Liver (tissue), 9 donors: ENCODE measurements around the gene EML4. TPM values are rescaled to one million over a fixed set of nuclear protein-coding genes. Genes with fewer than 3 reads are reported as not detected.

Experiments used
- DNase-seq: peaks from one replicate; pipeline ENCODE4 v3.0.0-alpha.2; 2017; ENCODE audit warnings: low spot score
- H3K27ac ChIP-seq, 2 donors: one replicate each; pipeline ENCODE4 v1.7.0; 2013; ENCODE audit warnings: inconsistent platforms in 2 of 2, low read length in 2 of 2, control low read depth in 1 of 2, low read depth in 1 of 2, mild to moderate bottlenecking in 1 of 2
- H3K27me3 ChIP-seq, 4 donors: one replicate each; pipeline versions ENCODE4 v1.6.1 to v1.7.0; 2013; ENCODE audit warnings: low read length in 3 of 4, inconsistent platforms in 1 of 4, mild to moderate bottlenecking in 1 of 4, moderate library complexity in 1 of 4; ENCODE audit not compliant: control insufficient read depth in 4 of 4, insufficient read depth in 4 of 4
- H3K36me3 ChIP-seq, 4 donors: one replicate each; pipeline versions ENCODE4 v1.6.1 to v1.7.0; 2013; ENCODE audit warnings: low read length in 3 of 4, mild to moderate bottlenecking in 3 of 4, low read depth in 1 of 4, moderate library complexity in 1 of 4; ENCODE audit not compliant: control insufficient read depth in 4 of 4, insufficient read depth in 3 of 4
- H3K4me1 ChIP-seq, 4 donors: one replicate each; pipeline versions ENCODE4 v1.6.1 to v1.7.0; 2013; ENCODE audit warnings: low read length in 3 of 4, mild to moderate bottlenecking in 3 of 4, moderate library complexity in 1 of 4; ENCODE audit not compliant: control insufficient read depth in 4 of 4, insufficient read depth in 4 of 4
- H3K4me3 ChIP-seq, 3 donors: one replicate each; pipeline versions ENCODE4 v1.6.1 to v1.7.0; 2013; ENCODE audit warnings: low read length in 3 of 3, control low read depth in 1 of 3, low read depth in 1 of 3, mild to moderate bottlenecking in 1 of 3
- H3K9ac ChIP-seq, 2 donors: one replicate each; pipeline ENCODE4 v1.7.0; 2013; ENCODE audit warnings: low read length in 2 of 2, mild to moderate bottlenecking in 2 of 2, moderate library complexity in 2 of 2, control low read depth in 1 of 2, low read depth in 1 of 2
- H3K9me3 ChIP-seq, 4 donors: one replicate each; pipeline versions ENCODE4 v1.6.1 to v1.7.0; 2013; ENCODE audit warnings: low read length in 3 of 4; ENCODE audit not compliant: control insufficient read depth in 4 of 4
- CTCF ChIP-seq: fragments of 150-350 bp; IDR thresholded peaks from 2 replicates; pipeline ENCODE4 v1.5.1; 2017; ENCODE audit warnings: improper control_type of control experiment, low read depth, low read length; ENCODE audit not compliant: missing input control
- EGR1 ChIP-seq, 2 donors: IDR thresholded peaks; 2 replicates each; pipeline ENCODE4 v1.6.1; 2016 to 2018; ENCODE audit warnings: antibody characterized with exemption in 2 of 2, low read depth in 2 of 2
- FOXA1 ChIP-seq: IDR thresholded peaks from 2 replicates; pipeline ENCODE4 v1.6.1; 2016; ENCODE audit warnings: antibody characterized with exemption
- FOXA2 ChIP-seq: IDR thresholded peaks from 2 replicates; pipeline ENCODE4 v1.6.1; 2016; ENCODE audit warnings: antibody characterized with exemption
- GABPA ChIP-seq, 2 donors: IDR thresholded peaks in 1 of 2; conservative IDR thresholded peaks in 1 of 2; 2 replicates each; pipeline ENCODE4 v1.6.1; 2016; ENCODE audit warnings: antibody characterized with exemption in 2 of 2, mild to moderate bottlenecking in 1 of 2, moderate library complexity in 1 of 2
- HNF4A ChIP-seq, 2 donors: conservative IDR thresholded peaks; 2 replicates each; pipeline ENCODE4 v1.6.1; 2016; ENCODE audit warnings: antibody characterized with exemption in 2 of 2, mild to moderate bottlenecking in 2 of 2
- NR2F2 ChIP-seq: IDR thresholded peaks from 2 replicates; pipeline ENCODE4 v1.6.1; 2016; ENCODE audit warnings: antibody characterized with exemption
- RAD21 ChIP-seq, 2 donors: IDR thresholded peaks; 2 replicates each; pipeline ENCODE4 v1.6.1; 2016; ENCODE audit warnings: antibody characterized with exemption in 2 of 2, mild to moderate bottlenecking in 2 of 2
- RXRA ChIP-seq, 2 donors: IDR thresholded peaks; 2 replicates each; pipeline ENCODE4 v1.6.1; 2017 to 2018; ENCODE audit warnings: antibody characterized with exemption in 2 of 2, mild to moderate bottlenecking in 1 of 2
- SP1 ChIP-seq: IDR thresholded peaks from 2 replicates; pipeline ENCODE4 v1.6.1; 2018; ENCODE audit warnings: antibody characterized with exemption, mild to moderate bottlenecking
- TAF1 ChIP-seq: conservative IDR thresholded peaks from 2 replicates; pipeline ENCODE4 v1.6.1; 2016; ENCODE audit warnings: antibody characterized with exemption, mild to moderate bottlenecking
- ZBTB33 ChIP-seq: IDR thresholded peaks from 2 replicates; pipeline ENCODE4 v1.6.1; 2016; ENCODE audit warnings: antibody characterized with exemption
- WGBS: extraction: QIAGEN DNeasy Blood & Tissue Kit; methylation state at CpG from one replicate; pipeline ENCODE4 v1.1.7; 2013; 5-methylcytosine and 5-hydroxymethylcytosine counted together
- polyA plus RNA-seq, 2 donors: library from polyadenylated mRNA; stranded (reverse) in 1 of 2; unstranded in 1 of 2; fragments of 200-250 nt in 1 of 2; fragments of >200 nt in 1 of 2; fragmentation: Nextera tagmentation in 1 of 2; extraction: Ambion mirVana in 1 of 2; gene quantifications; one replicate each; pipeline versions ENCODE4 v1.2.1 to v1.2.3, GENCODE V29; 2013 to 2015
- total RNA-seq, 2 donors: library from RNA; depleted of rRNA; stranded (reverse); fragments of >200 nt; gene quantifications; one replicate each; pipeline ENCODE4 v1.2.3, GENCODE V29; 2014
- TF ChIP-seq, protein P1 (sequence below): IDR thresholded peaks from 2 replicates; pipeline ENCODE4 v1.6.1; 2016; ENCODE audit warnings: antibody characterized with exemption
- TF ChIP-seq, protein P2 (sequence below): IDR thresholded peaks from 2 replicates; pipeline ENCODE4 v1.6.1; 2016; ENCODE audit warnings: antibody characterized with exemption, mild to moderate bottlenecking
- TF ChIP-seq, protein P3 (sequence below): IDR thresholded peaks from 2 replicates; pipeline ENCODE4 v1.6.1; 2016; ENCODE audit warnings: antibody characterized with exemption
- donor health status: healthy.
- donor health status: healthy.
- donor health status: healthy.
- donor health status: healthy.
- donor health status: healthy.

The EML4 gene
- total and polyA plus RNA-seq, 4 donors, result 12.8 to 49.6 (median 34.8) TPM

DNA sequence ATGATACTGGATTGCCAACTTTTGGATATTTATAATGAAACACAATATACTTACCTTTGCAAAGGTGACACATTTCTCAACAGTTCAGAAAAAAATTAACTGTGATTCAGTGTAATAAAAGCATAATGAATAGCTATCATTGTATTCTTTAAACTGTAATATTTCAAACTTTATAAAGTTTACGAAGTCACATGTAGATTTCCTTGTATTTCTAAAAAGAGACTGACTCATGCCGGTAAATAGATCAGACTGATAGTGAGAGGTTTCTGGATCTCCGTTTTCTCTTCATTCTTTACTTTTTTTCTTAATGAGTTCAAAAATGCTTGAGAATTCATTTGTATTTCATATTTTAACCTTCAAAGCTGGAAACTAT lies 70.1 kb downstream of the EML4 start:
- Histone ChIP-seq H3K27me3 (no peaks in the 10 kb centered on the region), H3K27ac (no peak overlapping the region), H3K4me3 (no peak overlapping the region), H3K4me1 (peaks cover 2 to 12% (median 6%) of the 10 kb centered on the region in 4 donors), H3K9me3 (no peaks in the 10 kb centered on the region), H3K9ac (no peak overlapping the region), H3K36me3 (no peaks in the 10 kb centered on the region)
- DNase-seq, result no peak
- WGBS, result 66% methylated on average over 3 of the region's 3 CpGs
- TF ChIP-seq, protein P1, sequence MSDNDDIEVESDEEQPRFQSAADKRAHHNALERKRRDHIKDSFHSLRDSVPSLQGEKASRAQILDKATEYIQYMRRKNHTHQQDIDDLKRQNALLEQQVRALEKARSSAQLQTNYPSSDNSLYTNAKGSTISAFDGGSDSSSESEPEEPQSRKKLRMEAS, result no peak
- TF ChIP-seq, protein P2, sequence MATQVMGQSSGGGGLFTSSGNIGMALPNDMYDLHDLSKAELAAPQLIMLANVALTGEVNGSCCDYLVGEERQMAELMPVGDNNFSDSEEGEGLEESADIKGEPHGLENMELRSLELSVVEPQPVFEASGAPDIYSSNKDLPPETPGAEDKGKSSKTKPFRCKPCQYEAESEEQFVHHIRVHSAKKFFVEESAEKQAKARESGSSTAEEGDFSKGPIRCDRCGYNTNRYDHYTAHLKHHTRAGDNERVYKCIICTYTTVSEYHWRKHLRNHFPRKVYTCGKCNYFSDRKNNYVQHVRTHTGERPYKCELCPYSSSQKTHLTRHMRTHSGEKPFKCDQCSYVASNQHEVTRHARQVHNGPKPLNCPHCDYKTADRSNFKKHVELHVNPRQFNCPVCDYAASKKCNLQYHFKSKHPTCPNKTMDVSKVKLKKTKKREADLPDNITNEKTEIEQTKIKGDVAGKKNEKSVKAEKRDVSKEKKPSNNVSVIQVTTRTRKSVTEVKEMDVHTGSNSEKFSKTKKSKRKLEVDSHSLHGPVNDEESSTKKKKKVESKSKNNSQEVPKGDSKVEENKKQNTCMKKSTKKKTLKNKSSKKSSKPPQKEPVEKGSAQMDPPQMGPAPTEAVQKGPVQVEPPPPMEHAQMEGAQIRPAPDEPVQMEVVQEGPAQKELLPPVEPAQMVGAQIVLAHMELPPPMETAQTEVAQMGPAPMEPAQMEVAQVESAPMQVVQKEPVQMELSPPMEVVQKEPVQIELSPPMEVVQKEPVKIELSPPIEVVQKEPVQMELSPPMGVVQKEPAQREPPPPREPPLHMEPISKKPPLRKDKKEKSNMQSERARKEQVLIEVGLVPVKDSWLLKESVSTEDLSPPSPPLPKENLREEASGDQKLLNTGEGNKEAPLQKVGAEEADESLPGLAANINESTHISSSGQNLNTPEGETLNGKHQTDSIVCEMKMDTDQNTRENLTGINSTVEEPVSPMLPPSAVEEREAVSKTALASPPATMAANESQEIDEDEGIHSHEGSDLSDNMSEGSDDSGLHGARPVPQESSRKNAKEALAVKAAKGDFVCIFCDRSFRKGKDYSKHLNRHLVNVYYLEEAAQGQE, result no peak
- no peak for TF ChIP-seq EGR1 (IDR thresholded peaks at IDR 0.05; ENCODE audit: low read depth in 2 of 2)
- no peak for TF ChIP-seq HNF4A (conservative IDR thresholded peaks at IDR 0.05)
- TF ChIP-seq RXRA (IDR thresholded peaks at IDR 0.05), result no peak
- no peak for TF ChIP-seq FOXA2
- no peak for TF ChIP-seq ZBTB33
- no peak for TF ChIP-seq NR2F2
- no peak for TF ChIP-seq SP1
- no peak for TF ChIP-seq GABPA (IDR thresholded peaks at IDR 0.05 in 1 of 2, conservative IDR thresholded peaks at IDR 0.05 in 1 of 2)
- TF ChIP-seq TAF1, result no peak
- TF ChIP-seq CTCF, result no peak
- TF ChIP-seq FOXA1, result no peak
- TF ChIP-seq, protein P3, sequence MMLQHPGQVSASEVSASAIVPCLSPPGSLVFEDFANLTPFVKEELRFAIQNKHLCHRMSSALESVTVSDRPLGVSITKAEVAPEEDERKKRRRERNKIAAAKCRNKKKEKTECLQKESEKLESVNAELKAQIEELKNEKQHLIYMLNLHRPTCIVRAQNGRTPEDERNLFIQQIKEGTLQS, result no peak

- H3K27ac ChIP-seq, result no peak overlapping the region
- TF ChIP-seq FOXA1 (no peak), RAD21 (IDR thresholded peaks at IDR 0.05) (no peak), NR2F2 (no peak)
- WGBS, result 83% methylated on average over 1 of the region's 1 CpG
- H3K4me1 ChIP-seq, result peaks cover 2 to 12% (median 6%) of the 10 kb centered on the region in 4 donors
- no peaks in the 10 kb centered on the region for H3K27me3 ChIP-seq
- H3K9me3 ChIP-seq, result no peaks in the 10 kb centered on the region
- DNase-seq, result no peak
- H3K4me3 ChIP-seq, result no peak overlapping the region
- H3K9ac ChIP-seq, result no peak overlapping the region
- H3K36me3 ChIP-seq, result no peaks in the 10 kb centered on the region
Measured at GRCh38 chr2:42239811-42240210, 70.7 kb downstream of the EML4 start.
